ENCODE data around the gene RFX3.

DNA sequence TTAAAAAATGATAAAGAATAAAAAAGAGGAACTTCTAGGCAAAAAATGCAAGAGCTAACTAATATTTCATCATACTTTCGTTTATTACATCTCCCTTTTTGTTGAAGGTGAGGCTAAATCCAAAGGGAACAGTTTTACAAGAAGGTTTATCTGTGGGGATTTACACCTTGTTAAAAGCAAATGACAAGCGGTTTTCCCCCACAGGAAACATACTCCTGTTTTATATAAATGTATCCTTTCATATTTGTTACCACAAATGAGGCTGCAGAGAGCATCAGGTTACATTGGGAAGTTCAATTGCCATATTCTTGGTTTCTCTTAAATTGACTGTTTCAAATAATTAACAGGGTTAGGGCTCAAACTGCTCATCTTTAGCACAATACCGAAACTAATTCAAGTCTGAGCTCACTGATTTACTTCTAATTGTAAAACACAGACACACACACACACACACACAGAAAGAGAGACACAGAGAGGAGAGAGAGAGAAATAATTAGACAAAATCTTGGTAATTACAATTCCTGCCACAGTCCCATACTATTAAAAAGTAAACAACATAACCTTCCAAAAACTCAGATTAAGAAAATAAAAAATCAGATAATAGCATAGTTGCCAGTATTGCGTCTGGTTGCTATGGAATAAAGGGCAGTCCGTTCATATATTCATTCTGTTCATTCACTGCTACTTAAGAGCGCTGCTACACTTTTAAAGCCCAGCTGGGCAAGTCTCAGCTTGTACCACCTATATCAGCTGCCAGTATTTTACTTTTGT is 17.1 kb downstream of the RFX3 start:
- TF ChIP-seq, protein P1, sequence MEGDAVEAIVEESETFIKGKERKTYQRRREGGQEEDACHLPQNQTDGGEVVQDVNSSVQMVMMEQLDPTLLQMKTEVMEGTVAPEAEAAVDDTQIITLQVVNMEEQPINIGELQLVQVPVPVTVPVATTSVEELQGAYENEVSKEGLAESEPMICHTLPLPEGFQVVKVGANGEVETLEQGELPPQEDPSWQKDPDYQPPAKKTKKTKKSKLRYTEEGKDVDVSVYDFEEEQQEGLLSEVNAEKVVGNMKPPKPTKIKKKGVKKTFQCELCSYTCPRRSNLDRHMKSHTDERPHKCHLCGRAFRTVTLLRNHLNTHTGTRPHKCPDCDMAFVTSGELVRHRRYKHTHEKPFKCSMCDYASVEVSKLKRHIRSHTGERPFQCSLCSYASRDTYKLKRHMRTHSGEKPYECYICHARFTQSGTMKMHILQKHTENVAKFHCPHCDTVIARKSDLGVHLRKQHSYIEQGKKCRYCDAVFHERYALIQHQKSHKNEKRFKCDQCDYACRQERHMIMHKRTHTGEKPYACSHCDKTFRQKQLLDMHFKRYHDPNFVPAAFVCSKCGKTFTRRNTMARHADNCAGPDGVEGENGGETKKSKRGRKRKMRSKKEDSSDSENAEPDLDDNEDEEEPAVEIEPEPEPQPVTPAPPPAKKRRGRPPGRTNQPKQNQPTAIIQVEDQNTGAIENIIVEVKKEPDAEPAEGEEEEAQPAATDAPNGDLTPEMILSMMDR (IDR thresholded peaks at IDR 0.05), result no peak
- TF ChIP-seq POLR2A (IDR thresholded peaks at IDR 0.05), result no peak
